HepG2 (cell line): ENCODE results near the gene ACSL4. TPM values are rescaled to one million over a fixed set of nuclear protein-coding genes. Genes with fewer than 3 reads are reported as not detected.

ENCODE experiments used
- ATAC-seq: fragments of 200-7000 bp; cut with Tn5 transposase; 3 replicates; pipeline ENCODE4 v1.9.1; 2020; ENCODE audit warnings: mild to moderate bottlenecking, moderate library complexity
- BruUV-seq: library from RNA; stranded (reverse); fragments of 400-500 nt; replicated peaks from 2 replicates; lab custom pipeline; 2021; lab: Mats Ljungman, UMichigan
- CTCF ChIA-PET: fragments of 300-600 bp; formaldehyde crosslinking; extraction: SDS; loops from one replicate; lab custom pipeline; 2021; ENCODE audit warnings: low total read pairs, inconsistent platforms, low intra/inter-chr PET ratio; lab: Yijun Ruan, JAX
- POLR2A ChIA-PET: fragments of 350-600 bp; sonication (Branson Sonifier 250); formaldehyde crosslinking; loops from one replicate; lab custom pipeline; 2020; ENCODE audit warnings: antibody characterized with exemption, inconsistent platforms; lab: Yijun Ruan, JAX
- DNase-seq: peaks from one replicate; pipeline ENCODE4 v3.0.0-alpha.2; 2015; ENCODE audit warnings: low spot score
- FAIRE-seq: peaks from 3 replicates; lab custom pipeline; 2011; peaks lifted over from hg19 to GRCh38; lab: Jason Lieb, UNC
- H2AFZ ChIP-seq: one replicate; pipeline ENCODE4 v1.6.1; 2011; ENCODE audit warnings: low read length, inconsistent platforms
- H3K27ac ChIP-seq: fragments of 300-600 bp; 3 replicates; pipeline ENCODE4 v1.8.0; 2011; ENCODE audit warnings: mixed run types, mild to moderate bottlenecking, mixed read lengths, low read length, inconsistent platforms; ENCODE audit not compliant: insufficient read depth; ENCODE audit errors: extremely low read length
- H3K27me3 ChIP-seq, 2 experiments: fragments of 200-600 bp in 1 of 2; 2 replicates in 1 of 2; 3 replicates in 1 of 2; pipeline versions ENCODE4 v1.6.0 to v1.8.0; 2011; ENCODE audit warnings: low read length in 2 of 2, mild to moderate bottlenecking in 2 of 2, moderate library complexity in 2 of 2, inconsistent platforms in 1 of 2; ENCODE audit not compliant: insufficient read depth in 2 of 2, control insufficient read depth in 1 of 2
- H3K36me3 ChIP-seq, 2 experiments: fragments of 200-600 bp in 1 of 2; replicated peaks in 1 of 2; 2 replicates in 1 of 2; 3 replicates in 1 of 2; pipeline versions ENCODE4 v1.5.1 to v1.8.0; 2011; ENCODE audit warnings: low read length in 2 of 2, inconsistent platforms in 1 of 2; ENCODE audit not compliant: insufficient read depth in 2 of 2, control insufficient read depth in 1 of 2
- H3K4me1 ChIP-seq: 2 replicates; pipeline ENCODE4 v1.5.1; 2012; ENCODE audit warnings: low read length, inconsistent platforms; ENCODE audit not compliant: insufficient read depth
- H3K4me2 ChIP-seq: 2 replicates; pipeline ENCODE4 v1.6.0; 2011; ENCODE audit warnings: low read depth, low read length, inconsistent platforms
- H3K4me3 ChIP-seq, 3 experiments: fragments of 200-600 bp in 1 of 3; sonication (generic), shearing (Covaris generic) in 1 of 3; replicated peaks in 1 of 3; 2 replicates each; pipeline ENCODE4 v1.5.1; 2011 to 2016; ENCODE audit warnings: low read length in 3 of 3, inconsistent platforms in 2 of 3, low read depth in 2 of 3, mild to moderate bottlenecking in 2 of 3, control low read depth in 1 of 3, mixed read lengths in 1 of 3; ENCODE audit not compliant: insufficient read depth in 1 of 3
- H3K79me2 ChIP-seq: one replicate; pipeline ENCODE4 v1.6.1; 2011; ENCODE audit warnings: low read length, inconsistent platforms; ENCODE audit not compliant: insufficient read depth
- H3K9ac ChIP-seq: 2 replicates; pipeline ENCODE4 v1.6.0; 2011; ENCODE audit warnings: mild to moderate bottlenecking, low read depth, low read length, inconsistent platforms; ENCODE audit not compliant: insufficient read depth
- H3K9me3 ChIP-seq: 2 replicates; pipeline ENCODE4 v1.5.1; 2012; ENCODE audit warnings: mild to moderate bottlenecking, low read length
- H4K20me1 ChIP-seq: 2 replicates; pipeline ENCODE4 v1.6.0; 2011; ENCODE audit warnings: inconsistent platforms, mild to moderate bottlenecking, low read length, moderate library complexity; ENCODE audit not compliant: insufficient read depth
- CBX5 ChIP-seq: sonication (generic); formaldehyde crosslinking; IDR thresholded peaks from 2 replicates; pipeline ENCODE4 v1.4.0; 2020; ENCODE audit warnings: missing genetic modification reagents, borderline replicate concordance
- GATAD2A ChIP-seq: IDR thresholded peaks from 2 replicates; pipeline ENCODE4 v1.6.1; 2016
- MAZ ChIP-seq, 2 experiments: sonication (generic) in 1 of 2; formaldehyde crosslinking in 1 of 2; IDR thresholded peaks; 2 replicates each; pipeline versions ENCODE4 v1.5.0 to v1.6.1; 2012 to 2020; ENCODE audit warnings: low read depth in 2 of 2, mild to moderate bottlenecking in 2 of 2, borderline replicate concordance in 1 of 2, improper control_type of control experiment in 1 of 2, low read length in 1 of 2, missing genetic modification reagents in 1 of 2, moderate library complexity in 1 of 2
- POLR2AphosphoS5 ChIP-seq: IDR thresholded peaks from 2 replicates; pipeline ENCODE4 v1.6.1; 2012; ENCODE audit warnings: low read depth, low read length
- RBM22 ChIP-seq: fragments of 200-400 bp; formaldehyde crosslinking; optimal IDR thresholded peaks from 2 replicates; pipeline ENCODE3; 2017; ENCODE audit warnings: mild to moderate bottlenecking, low read length, moderate library complexity
- ZBED4 ChIP-seq: sonication (generic); formaldehyde crosslinking; IDR thresholded peaks from 2 replicates; pipeline ENCODE4 v1.4.0; 2020; ENCODE audit warnings: missing genetic modification reagents, borderline replicate concordance
- ZNF451 ChIP-seq: sonication (generic); formaldehyde crosslinking; IDR thresholded peaks from 2 replicates; pipeline ENCODE4 v1.5.0; 2020; ENCODE audit warnings: mild to moderate bottlenecking, missing genetic modification reagents
- ZNF552 ChIP-seq: sonication (generic); formaldehyde crosslinking; IDR thresholded peaks from 2 replicates; pipeline ENCODE4 v1.9.0; 2022; ENCODE audit warnings: missing genetic modification reagents, mild to moderate bottlenecking, borderline replicate concordance
- ZNF562 ChIP-seq: sonication (generic); formaldehyde crosslinking; IDR thresholded peaks from 2 replicates; pipeline ENCODE4 v1.8.0; 2022; ENCODE audit warnings: missing genetic modification reagents, borderline replicate concordance
- WGBS: methylation state at CpG from one replicate; pipeline ENCODE4 v1.1.6; 2017; ENCODE audit warnings: low lambda C conversion rate; 5-methylcytosine and 5-hydroxymethylcytosine counted together
- in situ Hi-C: cut with HindIII; loops from 2 replicates; pipeline ENCODE4 v1.10.0; 2017; ENCODE audit warnings: low pct_unique_long_range_greater_than_20kb; ENCODE audit not compliant: extremely low pct_ligation_motif_present
- intact Hi-C: fragments of 100-400 bp; cut with micrococcal nuclease; formaldehyde crosslinking; loops from one replicate; pipeline ENCODE4 v1.10.0; 2022; ENCODE audit not compliant: unreplicated experiment
- polyA plus RNA-seq, 8 experiments: library from polyadenylated mRNA; depleted of rRNA in 3 of 8; stranded (reverse) in 7 of 8; unstranded in 1 of 8; fragments of >200 nt; fragmentation: Illumina TruSeq in 4 of 8; extraction: Trizol in 4 of 8; gene quantifications; 2 replicates each; pipeline versions ENCODE4 v1.2.1 to v1.2.3, GENCODE V29; 2011 to 2016; ENCODE audit warnings: low read depth in 4 of 8, missing spikeins in 1 of 8, mixed read lengths in 1 of 8; ENCODE audit not compliant: insufficient read depth in 1 of 8
- total RNA-seq, 5 experiments: library from RNA; depleted of rRNA; stranded (reverse); fragments of >200 nt; fragmentation: Illumina TruSeq; extraction: Trizol; gene quantifications; 2 replicates each; pipeline ENCODE4 v1.2.3, GENCODE V29; 2016; ENCODE audit warnings: low read depth in 1 of 5

Gene ACSL4
- total and polyA plus RNA-seq, 2 of the 13 experiments (the other 11 are each of a cell fraction or from before 2014, with no cell fraction given), result 207 to 316 TPM

- POLR2A ChIA-PET, result no interaction called here
- intact Hi-C loops (no loop called here), in situ Hi-C loops (no loop called here)
- 98% methylated on average over 5 of the region's 5 CpGs for WGBS
- no TSS peak for BruUV-seq
- DNase-seq (no peak), ATAC-seq (no peak), FAIRE-seq (no peak)
- Histone ChIP-seq H3K9me3 (no peaks in the 10 kb centered on the region), H3K4me2 (no peak overlapping the region), H3K4me3 (no peak overlapping the region), H3K27ac (no peak overlapping the region), H2AFZ (no peak overlapping the region), H3K27me3 (no peaks in the 10 kb centered on the region), H3K9ac (no peak overlapping the region), H3K79me2 (peaks cover 11% of the 10 kb centered on the region), H3K4me1 (no peaks in the 10 kb centered on the region), H4K20me1 (peaks cover 4% of the 10 kb centered on the region; the same call in 1 of the 2 replicates), H3K36me3 (peaks cover 2 to 43% of the 10 kb centered on the region in 2 experiments; a peak in 4 of 5 replicates)
- TF ChIP-seq ZNF562 (CRISPR knock-in tag), result no peak
- no peak for TF ChIP-seq ZNF552
- peak; percentile 23; the same call in 1 of the 2 replicates for TF ChIP-seq POLR2AphosphoS5
- TF ChIP-seq RBM22, result peak; percentile 92
- no peak for TF ChIP-seq GATAD2A (CRISPR knock-in tag)
- TF ChIP-seq ZNF451 (CRISPR knock-in tag), result no peak
- no peak for TF ChIP-seq MAZ (IDR thresholded peaks at IDR 0.05; ENCODE audit: borderline replicate concordance, low read depth, low read length)
- TF ChIP-seq MAZ (CRISPR knock-in tag; IDR thresholded peaks at IDR 0.05; ENCODE audit: low read depth), result no peak
- no peak for TF ChIP-seq ZBED4 (CRISPR knock-in tag)
- no peak for TF ChIP-seq CBX5 (CRISPR knock-in tag)
- CTCF ChIA-PET, result no interaction called here
Measured at GRCh38 chrX:109667986-109668385, 65.1 kb downstream of the ACSL4 start.
